A549 (cell line): ENCODE measurements around the gene HDHD3. TPM values are rescaled to one million over a fixed set of nuclear protein-coding genes. Genes with fewer than 3 reads are reported as not detected.

Source experiments
- ATAC-seq, 2 experiments: fragments of 200-7000 bp in 1 of 2; fragments of >200 bp in 1 of 2; cut with Nextera tagmentation in 1 of 2; cut with Tn5 transposase in 1 of 2; 3 replicates each; pipeline versions ENCODE4 v1.8.0 to v1.9.1; 2018 to 2020; ENCODE audit warnings: mild to moderate bottlenecking in 1 of 2, moderate library complexity in 1 of 2
- CTCF ChIA-PET: fragments of 300-600 bp; sonication (Branson Sonifier 250); formaldehyde crosslinking; extraction: SDS; loops from one replicate; lab custom pipeline; 2021; ENCODE audit warnings: antibody characterized with exemption, inconsistent platforms; lab: Yijun Ruan, JAX
- POLR2A ChIA-PET: fragments of 350-600 bp; formaldehyde crosslinking; extraction: SDS; loops from one replicate; lab custom pipeline; 2021; ENCODE audit warnings: antibody characterized with exemption, inconsistent platforms; lab: Yijun Ruan, JAX
- DNase-seq, 2 experiments: peaks; one replicate each; pipeline versions ENCODE4 v3.0.0 to v3.0.0-alpha.2; 2011 to 2016; ENCODE audit warnings: low read depth in 1 of 2, low spot score in 1 of 2
- FAIRE-seq: peaks from 2 replicates; lab custom pipeline; 2011; peaks lifted over from hg19 to GRCh38; lab: Jason Lieb, UNC
- H3K27ac ChIP-seq, 2 experiments: fragments of >200 bp; sonication (Bioruptor Twin); formaldehyde crosslinking; 3 replicates each; pipeline ENCODE4 v1.5.1; 2016 to 2017
- H3K4me1 ChIP-seq: fragments of >200 bp; sonication (Bioruptor Twin); formaldehyde crosslinking; 3 replicates; pipeline ENCODE4 v1.6.1; 2016
- H3K4me2 ChIP-seq: fragments of >200 bp; sonication (Bioruptor Twin); formaldehyde crosslinking; 3 replicates; pipeline ENCODE4 v1.6.1; 2016
- H3K4me3 ChIP-seq: fragments of >200 bp; sonication (Bioruptor Twin); formaldehyde crosslinking; 3 replicates; pipeline ENCODE4 v1.5.1; 2016
- H3K9me3 ChIP-seq: fragments of >200 bp; sonication (Bioruptor Twin); formaldehyde crosslinking; 3 replicates; pipeline ENCODE4 v1.6.1; 2016
- ATOH8 ChIP-seq: fragments of 250-450 bp; sonication (Bioruptor Pico); IDR thresholded peaks from 2 replicates; pipeline ENCODE4 v1.5.0; 2020; ENCODE audit warnings: low read depth, mild to moderate bottlenecking, moderate library complexity
- CBX8 ChIP-seq: fragments of 200-600 bp; sonication (generic); IDR thresholded peaks from 2 replicates; pipeline ENCODE4 v1.6.1; 2016
- E2F6 ChIP-seq: IDR thresholded peaks from 2 replicates; pipeline ENCODE4 v1.6.1; 2012; ENCODE audit warnings: low read depth, borderline replicate concordance
- EP300 ChIP-seq, 2 experiments: fragments of >200 bp; sonication (Bioruptor Twin); formaldehyde crosslinking; IDR thresholded peaks; 2 replicates in 1 of 2; 3 replicates in 1 of 2; pipeline ENCODE4 v1.6.1; 2016 to 2017
- HES2 ChIP-seq: fragments of >200 bp; sonication (Bioruptor Twin); formaldehyde crosslinking; IDR thresholded peaks from 2 replicates; pipeline ENCODE4 v1.6.1; 2016
- NFE2L2 ChIP-seq: fragments of 150-350 bp; conservative IDR thresholded peaks from 2 replicates; pipeline ENCODE4 v1.6.1; 2014; ENCODE audit warnings: low read length
- NR3C1 ChIP-seq: fragments of >200 bp; sonication (Bioruptor Twin); formaldehyde crosslinking; IDR thresholded peaks from 3 replicates; pipeline ENCODE4 v1.6.1; 2017
- PBX3 ChIP-seq: IDR thresholded peaks from 2 replicates; pipeline ENCODE4 v1.6.1; 2012
- PHF8 ChIP-seq: fragments of 200-600 bp; sonication (generic); IDR thresholded peaks from 2 replicates; pipeline ENCODE4 v1.6.1; 2016; ENCODE audit warnings: low read depth, mild to moderate bottlenecking, antibody characterized with exemption, moderate library complexity, borderline replicate concordance
- POLR2A ChIP-seq: IDR thresholded peaks from 2 replicates; pipeline ENCODE4 v1.6.1; 2012; ENCODE audit warnings: mild to moderate bottlenecking, low read length
- REST ChIP-seq: fragments of 200-600 bp; sonication (generic); IDR thresholded peaks from 2 replicates; pipeline ENCODE4 v1.6.1; 2016; ENCODE audit warnings: antibody characterized with exemption, mild to moderate bottlenecking, moderate library complexity
- RNF2 ChIP-seq: fragments of 200-600 bp; sonication (generic); IDR thresholded peaks from 2 replicates; pipeline ENCODE4 v1.6.1; 2016; ENCODE audit warnings: low read depth, mild to moderate bottlenecking, antibody characterized with exemption, moderate library complexity, borderline replicate concordance
- USF2 ChIP-seq: fragments of 450-650 bp; IDR thresholded peaks from 2 replicates; pipeline ENCODE4 v1.6.1; 2014; ENCODE audit warnings: antibody characterized with exemption
- ZFP36 ChIP-seq: fragments of 450-650 bp; IDR thresholded peaks from 2 replicates; pipeline ENCODE4 v1.6.1; 2014; ENCODE audit warnings: borderline replicate concordance; ENCODE audit not compliant: partially characterized antibody
- ZNF302 ChIP-seq: fragments of 250-450 bp; sonication (Bioruptor Pico); IDR thresholded peaks from 2 replicates; pipeline ENCODE4 v1.9.0; 2021; ENCODE audit warnings: inconsistent platforms, mild to moderate bottlenecking, moderate library complexity
- ZSCAN20 ChIP-seq: fragments of 250-450 bp; sonication (Bioruptor Pico); IDR thresholded peaks from 2 replicates; pipeline ENCODE4 v1.8.0; 2022; ENCODE audit warnings: mild to moderate bottlenecking, moderate library complexity
- WGBS: methylation state at CpG from one replicate; pipeline ENCODE4 v1.1.6; 2017; ENCODE audit errors: missing lambda C conversion rate; 5-methylcytosine and 5-hydroxymethylcytosine counted together
- polyA plus RNA-seq, 4 experiments: library from polyadenylated mRNA; depleted of rRNA in 3 of 4; stranded (reverse); fragments of >200 nt; fragmentation: RNase III in 1 of 4; extraction: RNeasy Plus Mini Kit Qiagen cat#74134 plus additional on column Dnase treatment in 1 of 4; gene quantifications; 2 replicates in 3 of 4; 3 replicates in 1 of 4; pipeline ENCODE4 v1.2.3, GENCODE V29; 2011 to 2017

HDHD3 gene
- polyA plus RNA-seq, 2 of the 4 experiments (the other 2 are of a cell fraction) = 17.5 to 22.6 TPM

- Histone ChIP-seq H3K9me3 (no peaks in the 10 kb centered on the region), H3K4me2 (no peak overlapping the region), H3K27ac (no peak overlapping the region), H3K4me1 (peaks cover 13% of the 10 kb centered on the region), H3K4me3 (no peak overlapping the region)
- ChIA-PET POLR2A (interaction anchor here (1.1 kb wide), 1 partner anchor 14 kb away, joined by 3 read pairs; the partner anchor contains the start of gene HDHD3), CTCF (interaction anchor here (1.0 to 1.6 kb wide), 4 partner anchors 9 to 91 kb away, joined by 3 to 5 read pairs (median 4); partner anchors contain the start of gene ALAD)
- no peak for DNase-seq
- 65% methylated on average over 3 of the region's 3 CpGs for WGBS
- TF ChIP-seq ATOH8 (CRISPR knock-in tag) (no peak), EP300 (IDR thresholded peaks at IDR 0.05) (no peak), NFE2L2 (no peak), CBX8 (no peak)
- FAIRE-seq = no peak
- no peak for ATAC-seq
Measured at GRCh38 chr9:113363336-113363735, 13.4 kb downstream of the HDHD3 start.

- CTCF ChIA-PET = interaction anchor here (0.6 to 2.5 kb wide), 6 partner anchors 11 to 139 kb away, joined by 4 to 10 read pairs (median 5); partner anchors contain the start of gene WDR31
- ATAC-seq (peak; percentile 75 to 81; a peak in 5 of 6 replicates), DNase-seq (no peak), FAIRE-seq (no peak)
- H3K4me3 ChIP-seq = no peak overlapping the region
- WGBS = 54% methylated on average over 7 of the region's 7 CpGs
- peaks cover 13% of the 10 kb centered on the region for H3K4me1 ChIP-seq
- H3K27ac ChIP-seq = no peak overlapping the region
- H3K4me2 ChIP-seq = 0 out of 3 replicates have a peak overlapping the region, but pooled peaks have one; percentile 28
- no peaks in the 10 kb centered on the region for H3K9me3 ChIP-seq
- POLR2A ChIA-PET = interaction anchor here (1.1 to 1.2 kb wide), 2 partner anchors 15 to 86 kb away, joined by 3 read pairs; partner anchors contain the start of genes CDC26 and HDHD3
- TF ChIP-seq HES2 (no peak), POLR2A (no peak), USF2 (no peak), NR3C1 (no peak), E2F6 (no peak), PHF8 (no peak), PBX3 (no peak), ZFP36 (no peak), ZNF302 (CRISPR knock-in tag) (no peak), ZSCAN20 (no peak), REST (no peak), RNF2 (no peak)
Measured at GRCh38 chr9:113361304-113362018, 15.3 kb downstream of the HDHD3 start.
